Tibial nerve (tissue), 4 donors: ENCODE measurements around the gene BTBD9. TPM values are rescaled to one million over a fixed set of nuclear protein-coding genes. Genes with fewer than 3 reads are reported as not detected.

Experiments used
- DNase-seq, 2 donors: peaks; one replicate each; pipeline ENCODE4 v3.0.0-alpha.2; 2019; ENCODE audit warnings: low spot score in 2 of 2
- H3K27ac ChIP-seq, 4 donors: fragments of 200-600 bp; sonication (generic) in 3 of 4; one replicate each; pipeline ENCODE4 v1.5.1; 2017 to 2019; ENCODE audit warnings: mild to moderate bottlenecking in 1 of 4
- H3K27me3 ChIP-seq, 2 donors: fragments of 200-600 bp; sonication (generic) in 1 of 2; one replicate each; pipeline versions ENCODE4 v1.5.1 to v1.6.0; 2017 to 2019
- H3K36me3 ChIP-seq, 3 donors: fragments of 200-600 bp; sonication (generic); one replicate each; pipeline ENCODE4 v1.5.1; 2018 to 2019
- H3K4me1 ChIP-seq, 4 donors: fragments of 200-600 bp; sonication (generic) in 3 of 4; one replicate each; pipeline ENCODE4 v1.5.1; 2017 to 2019
- H3K4me3 ChIP-seq, 4 donors: fragments of 200-600 bp; sonication (generic) in 3 of 4; one replicate each; pipeline ENCODE4 v1.5.1; 2017 to 2019; ENCODE audit warnings: mild to moderate bottlenecking in 1 of 4, moderate library complexity in 1 of 4
- H3K9me3 ChIP-seq, 4 donors: fragments of 200-600 bp; sonication (generic) in 3 of 4; one replicate each; pipeline ENCODE4 v1.5.1; 2017 to 2019
- EP300 ChIP-seq, 2 donors: sonication (generic); formaldehyde crosslinking; IDR thresholded peaks; one replicate each; pipeline ENCODE4 v1.6.1; 2017; ENCODE audit warnings: antibody characterized with exemption in 2 of 2, mild to moderate bottlenecking in 1 of 2
- POLR2A ChIP-seq, 2 donors: fragments of 450-650 bp; IDR thresholded peaks; one replicate each; pipeline ENCODE4 v1.6.1; 2017; ENCODE audit warnings: antibody characterized with exemption in 2 of 2, mild to moderate bottlenecking in 2 of 2, moderate library complexity in 2 of 2
- WGBS, 2 donors: methylation state at CpG; one replicate each; pipeline ENCODE4 v1.1.5; 2018; 5-methylcytosine and 5-hydroxymethylcytosine counted together
- total RNA-seq, 4 donors: library from RNA; depleted of rRNA; stranded (reverse); fragments of >200 nt; gene quantifications; one replicate each; pipeline ENCODE4 v1.1.0, GENCODE V29; 2016
- TF ChIP-seq, protein P1 (sequence below), 5 experiments: fragments of 200-600 bp in 3 of 5; fragments of 450-650 bp in 2 of 5; sonication (generic) in 3 of 5; IDR thresholded peaks; one replicate each; pipeline ENCODE4 v1.5.1; 2016 to 2019; ENCODE audit warnings: antibody characterized with exemption in 5 of 5, mild to moderate bottlenecking in 3 of 5, moderate library complexity in 2 of 5

BTBD9 gene
- total RNA-seq, 4 donors from 2014 or later, result 7.5 to 23.9 (median 10.7) TPM

- Histone ChIP-seq H3K9me3 (no peaks in the 10 kb centered on the region), H3K27ac (no peak overlapping the region), H3K36me3 (peaks cover 0 to 48% (median 0%) of the 10 kb centered on the region in 3 donors), H3K27me3 (no peaks in the 10 kb centered on the region), H3K4me3 (no peak overlapping the region), H3K4me1 (no peaks in the 10 kb centered on the region)
- TF ChIP-seq POLR2A (IDR thresholded peaks at IDR 0.05) (no peak), EP300 (IDR thresholded peaks at IDR 0.05) (no peak)
- TF ChIP-seq, protein P1, sequence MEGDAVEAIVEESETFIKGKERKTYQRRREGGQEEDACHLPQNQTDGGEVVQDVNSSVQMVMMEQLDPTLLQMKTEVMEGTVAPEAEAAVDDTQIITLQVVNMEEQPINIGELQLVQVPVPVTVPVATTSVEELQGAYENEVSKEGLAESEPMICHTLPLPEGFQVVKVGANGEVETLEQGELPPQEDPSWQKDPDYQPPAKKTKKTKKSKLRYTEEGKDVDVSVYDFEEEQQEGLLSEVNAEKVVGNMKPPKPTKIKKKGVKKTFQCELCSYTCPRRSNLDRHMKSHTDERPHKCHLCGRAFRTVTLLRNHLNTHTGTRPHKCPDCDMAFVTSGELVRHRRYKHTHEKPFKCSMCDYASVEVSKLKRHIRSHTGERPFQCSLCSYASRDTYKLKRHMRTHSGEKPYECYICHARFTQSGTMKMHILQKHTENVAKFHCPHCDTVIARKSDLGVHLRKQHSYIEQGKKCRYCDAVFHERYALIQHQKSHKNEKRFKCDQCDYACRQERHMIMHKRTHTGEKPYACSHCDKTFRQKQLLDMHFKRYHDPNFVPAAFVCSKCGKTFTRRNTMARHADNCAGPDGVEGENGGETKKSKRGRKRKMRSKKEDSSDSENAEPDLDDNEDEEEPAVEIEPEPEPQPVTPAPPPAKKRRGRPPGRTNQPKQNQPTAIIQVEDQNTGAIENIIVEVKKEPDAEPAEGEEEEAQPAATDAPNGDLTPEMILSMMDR (IDR thresholded peaks at IDR 0.05), result no peak
- DNase-seq, result no peak
- WGBS, 2 donors, result 94 to 97% methylated on average over 3 of the region's 3 CpGs
Observed at GRCh38 chr6:38658418-38659167, 18.9 kb upstream of the BTBD9 start.

GRCh38 chr6:38656896-38657295, 17.2 kb upstream of the BTBD9 start:
- WGBS, 2 donors, result 93 to 97% methylated on average over 1 of the region's 1 CpG
- Histone ChIP-seq H3K4me3 (no peak overlapping the region), H3K27me3 (no peaks in the 10 kb centered on the region), H3K4me1 (no peaks in the 10 kb centered on the region), H3K27ac (no peak overlapping the region), H3K9me3 (no peaks in the 10 kb centered on the region), H3K36me3 (peaks cover 0 to 42% (median 0%) of the 10 kb centered on the region in 3 donors)
- TF ChIP-seq POLR2A (IDR thresholded peaks at IDR 0.05) (no peak), EP300 (IDR thresholded peaks at IDR 0.05) (no peak)
- TF ChIP-seq, protein P1 (IDR thresholded peaks at IDR 0.05), result no peak
- no peak for DNase-seq

DNA sequence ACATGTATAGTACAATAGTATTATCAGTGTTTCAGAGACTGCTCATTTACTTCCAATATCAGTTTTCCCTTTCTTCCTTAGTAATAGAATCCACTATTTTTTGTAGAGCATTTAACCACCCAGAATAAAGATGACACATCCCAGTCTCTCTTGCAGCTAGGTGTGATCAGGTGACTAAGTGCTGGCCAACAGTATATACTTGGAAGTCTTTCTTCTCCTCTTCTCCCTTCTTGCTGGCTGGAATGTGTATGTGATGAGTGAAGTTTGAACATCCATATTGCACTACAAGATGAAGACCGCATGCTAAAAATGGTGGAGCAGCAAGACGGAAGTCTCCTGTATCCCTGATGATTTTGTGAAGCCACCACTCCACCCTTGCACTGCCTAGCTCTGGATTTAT, 14.5 kb upstream of the BTBD9 start:
- H3K36me3 ChIP-seq, result peaks cover 0 to 48% (median 0%) of the 10 kb centered on the region in 3 donors

GRCh38 chr6:38651121-38651784, 11.5 kb upstream of the BTBD9 start:
- no peak for DNase-seq

More for the DNA sequence above, 14.5 kb upstream of the BTBD9 start:
- no peaks in the 10 kb centered on the region for H3K4me1 ChIP-seq
- no peaks in the 10 kb centered on the region for H3K27me3 ChIP-seq
- TF ChIP-seq EP300 (IDR thresholded peaks at IDR 0.05), result no peak
- no peaks in the 10 kb centered on the region for H3K9me3 ChIP-seq
- H3K27ac ChIP-seq, result no peak overlapping the region
- DNase-seq, result no peak
- H3K4me3 ChIP-seq, result no peak overlapping the region
- 94 to 95% methylated on average over 2 of the region's 2 CpGs for WGBS, 2 donors

DNA sequence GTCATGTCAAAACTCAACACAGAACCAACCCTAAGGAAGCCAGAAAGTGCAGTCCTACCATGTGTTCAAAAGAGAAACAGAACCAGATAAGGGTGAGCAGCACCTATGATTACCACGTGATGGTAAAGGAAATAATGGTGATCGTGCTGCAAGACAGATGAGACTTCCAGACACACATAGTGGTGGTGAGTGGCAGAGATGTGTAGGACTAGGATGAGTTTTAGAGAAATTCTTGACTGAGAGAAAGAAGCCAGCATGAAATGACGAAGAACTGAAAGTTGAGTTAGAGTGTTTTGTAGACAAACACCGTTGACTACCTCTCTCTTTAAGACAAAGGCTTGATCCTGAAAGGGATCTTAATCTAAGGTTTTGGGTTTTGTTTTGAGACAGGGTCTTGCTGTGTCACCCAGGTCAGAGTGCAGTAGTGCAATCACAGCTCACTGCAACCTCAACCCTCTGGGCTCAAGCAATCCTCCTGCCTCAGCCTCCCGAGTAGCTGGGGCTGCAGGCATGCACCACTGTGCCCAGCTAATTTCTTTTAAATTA, 10.6 kb upstream of the BTBD9 start:
- no peak overlapping the region for H3K27ac ChIP-seq
- H3K4me1 ChIP-seq, result no peaks in the 10 kb centered on the region
- peaks cover 0 to 24% (median 0%) of the 10 kb centered on the region in 3 donors for H3K36me3 ChIP-seq
- WGBS, 2 donors, result 93 to 97% methylated on average over 5 of the region's 5 CpGs
- DNase-seq, result no peak
- no peaks in the 10 kb centered on the region for H3K9me3 ChIP-seq
- H3K27me3 ChIP-seq, result no peaks in the 10 kb centered on the region
- TF ChIP-seq POLR2A (IDR thresholded peaks at IDR 0.05), result no peak
- TF ChIP-seq, protein P1 (IDR thresholded peaks at IDR 0.05), result no peak
- no peak for TF ChIP-seq EP300 (IDR thresholded peaks at IDR 0.05)
- H3K4me3 ChIP-seq, result no peak overlapping the region

More at GRCh38 chr6:38651121-38651784, 11.5 kb upstream of the BTBD9 start:
- 92 to 97% methylated on average over 2 of the region's 2 CpGs for WGBS, 2 donors
- H3K9me3 ChIP-seq, result no peaks in the 10 kb centered on the region
- no peak overlapping the region for H3K27ac ChIP-seq
- TF ChIP-seq, protein P1 (IDR thresholded peaks at IDR 0.05), result no peak
- TF ChIP-seq POLR2A (IDR thresholded peaks at IDR 0.05), result no peak
- TF ChIP-seq EP300 (IDR thresholded peaks at IDR 0.05), result no peak
- no peak overlapping the region for H3K4me3 ChIP-seq
- no peaks in the 10 kb centered on the region for H3K4me1 ChIP-seq
- H3K36me3 ChIP-seq, result peaks cover 0 to 33% (median 0%) of the 10 kb centered on the region in 3 donors
- no peaks in the 10 kb centered on the region for H3K27me3 ChIP-seq
